ENCODE data around the gene PTPRN. TPM values are rescaled to one million over a fixed set of nuclear protein-coding genes. Genes with fewer than 3 reads are reported as not detected.

PTPRN gene
- total RNA-seq, 4 donors from 2014 or later: not detected

DNA sequence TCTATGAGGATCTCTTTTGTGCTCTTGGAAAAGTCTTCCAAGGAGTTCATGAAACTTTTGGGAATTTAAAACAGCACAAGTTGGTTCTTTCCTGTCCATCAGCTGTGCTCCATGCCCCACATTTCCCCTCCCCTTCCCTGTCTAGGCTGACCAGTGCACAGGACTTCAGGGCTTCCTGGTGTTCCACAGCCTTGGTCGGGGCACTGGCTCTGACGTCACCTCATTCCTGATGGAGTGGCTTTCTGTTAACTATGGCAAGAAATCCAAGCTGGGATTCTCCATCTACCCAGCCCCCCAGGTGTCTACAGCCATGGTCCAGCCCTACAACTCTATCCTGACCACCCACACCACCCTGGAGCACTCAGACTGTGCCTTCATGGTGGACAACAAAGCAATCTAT is 38.2 kb downstream of the PTPRN start:
- in situ Hi-C loops (cut with MboI; ENCODE audit: low sequenced_read_pairs in 4 of 4): loop anchor here in 1 of 4 donors (10.0 kb wide), 1 partner anchor 116 kb away; no protein-coding TSS in a partner anchor
- Histone ChIP-seq H3K27ac (no peak overlapping the region), H3K36me3 (no peaks in the 10 kb centered on the region), H3K9me3 (no peaks in the 10 kb centered on the region), H3K4me3 (no peak overlapping the region), H3K4me1 (peaks cover 14 to 15% of the 10 kb centered on the region in 2 donors), H3K27me3 (no peaks in the 10 kb centered on the region)
- ATAC-seq (no peak), DNase-seq (no peak)
- intact Hi-C loops (cut with DNase I; ENCODE audit: low total_unique reads): loop anchor here (10.0 kb wide), 1 partner anchor 986 kb away; no protein-coding TSS in a partner anchor
- TF ChIP-seq, protein P1, sequence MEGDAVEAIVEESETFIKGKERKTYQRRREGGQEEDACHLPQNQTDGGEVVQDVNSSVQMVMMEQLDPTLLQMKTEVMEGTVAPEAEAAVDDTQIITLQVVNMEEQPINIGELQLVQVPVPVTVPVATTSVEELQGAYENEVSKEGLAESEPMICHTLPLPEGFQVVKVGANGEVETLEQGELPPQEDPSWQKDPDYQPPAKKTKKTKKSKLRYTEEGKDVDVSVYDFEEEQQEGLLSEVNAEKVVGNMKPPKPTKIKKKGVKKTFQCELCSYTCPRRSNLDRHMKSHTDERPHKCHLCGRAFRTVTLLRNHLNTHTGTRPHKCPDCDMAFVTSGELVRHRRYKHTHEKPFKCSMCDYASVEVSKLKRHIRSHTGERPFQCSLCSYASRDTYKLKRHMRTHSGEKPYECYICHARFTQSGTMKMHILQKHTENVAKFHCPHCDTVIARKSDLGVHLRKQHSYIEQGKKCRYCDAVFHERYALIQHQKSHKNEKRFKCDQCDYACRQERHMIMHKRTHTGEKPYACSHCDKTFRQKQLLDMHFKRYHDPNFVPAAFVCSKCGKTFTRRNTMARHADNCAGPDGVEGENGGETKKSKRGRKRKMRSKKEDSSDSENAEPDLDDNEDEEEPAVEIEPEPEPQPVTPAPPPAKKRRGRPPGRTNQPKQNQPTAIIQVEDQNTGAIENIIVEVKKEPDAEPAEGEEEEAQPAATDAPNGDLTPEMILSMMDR (IDR thresholded peaks at IDR 0.05 in 4 of 5, conservative IDR thresholded peaks at IDR 0.05 in 1 of 5): no peak
- no peak for TF ChIP-seq POLR2A (IDR thresholded peaks at IDR 0.05)

DNA sequence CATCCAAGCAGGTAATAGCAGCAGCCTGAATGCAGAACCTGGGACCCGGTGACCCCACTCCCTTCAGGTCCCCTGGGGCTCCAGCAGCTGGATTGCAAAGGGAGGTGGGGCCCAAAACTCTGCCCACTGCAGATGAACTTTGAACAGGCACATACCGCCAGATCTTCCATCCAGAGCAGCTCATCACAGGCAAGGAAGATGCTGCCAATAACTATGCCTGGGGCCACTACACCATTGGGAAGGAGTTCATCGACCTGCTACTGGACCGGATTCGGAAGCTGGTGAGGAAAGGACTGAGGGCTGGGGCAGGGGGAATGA is 39.2 kb downstream of the PTPRN start:
- in situ Hi-C loops (cut with MboI; ENCODE audit: low sequenced_read_pairs in 4 of 4): loop anchor here in 1 of 4 donors (10.0 kb wide), 1 partner anchor 115 kb away; no protein-coding TSS in a partner anchor
- H3K27me3 ChIP-seq: no peaks in the 10 kb centered on the region
- no peaks in the 10 kb centered on the region for H3K36me3 ChIP-seq
- H3K4me1 ChIP-seq: peaks cover 13 to 14% of the 10 kb centered on the region in 2 donors
- no peak for ATAC-seq
- H3K4me3 ChIP-seq: no peak overlapping the region
- TF ChIP-seq, protein P1 (IDR thresholded peaks at IDR 0.05 in 4 of 5, conservative IDR thresholded peaks at IDR 0.05 in 1 of 5): no peak
- no peak for TF ChIP-seq POLR2A (IDR thresholded peaks at IDR 0.05)
- intact Hi-C loops (cut with DNase I; ENCODE audit: low total_unique reads): loop anchor here (10.0 kb wide), 1 partner anchor 985 kb away; no protein-coding TSS in a partner anchor
- H3K27ac ChIP-seq: no peak overlapping the region
- no peak for DNase-seq
- H3K9me3 ChIP-seq: no peaks in the 10 kb centered on the region

DNA sequence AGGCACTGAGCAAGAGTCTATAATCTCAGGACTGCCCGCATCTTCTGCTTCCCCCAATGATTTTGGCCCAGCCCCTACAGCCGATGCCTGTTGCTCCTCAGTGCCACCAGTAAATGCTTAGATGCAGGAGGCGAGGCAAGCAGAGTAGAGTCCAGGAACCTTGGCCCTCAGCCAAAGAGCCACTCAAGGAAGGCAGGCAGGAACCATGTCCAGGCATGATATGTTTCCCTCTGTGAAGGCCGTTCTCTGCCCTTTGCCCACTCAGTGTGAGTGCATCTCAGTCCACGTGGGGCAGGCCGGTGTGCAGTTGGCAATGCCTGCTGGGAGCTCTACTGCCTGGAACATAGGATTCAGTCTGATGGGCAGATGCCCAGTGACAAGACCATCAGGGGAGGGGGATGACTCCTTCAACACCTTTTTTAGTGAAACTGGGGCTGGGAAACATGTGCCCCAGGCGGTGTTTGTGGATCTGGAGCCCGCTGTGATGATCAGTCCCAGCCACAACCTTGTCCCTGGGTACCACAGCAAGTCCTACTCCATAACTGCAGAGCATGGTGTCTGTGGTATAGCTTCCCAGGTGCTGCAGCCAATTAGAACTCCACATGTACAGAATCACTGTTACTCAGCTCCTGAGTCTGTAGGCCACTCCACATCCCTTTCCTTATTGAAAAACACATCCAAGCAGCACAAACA is 39.7 kb downstream of the PTPRN start:
- in situ Hi-C loops (cut with MboI; ENCODE audit: low sequenced_read_pairs in 4 of 4): loop anchor here in 1 of 4 donors (10.0 kb wide), 1 partner anchor 115 kb away; no protein-coding TSS in a partner anchor
- Histone ChIP-seq H3K4me3 (no peak overlapping the region), H3K9me3 (no peaks in the 10 kb centered on the region), H3K27ac (no peak overlapping the region), H3K27me3 (no peaks in the 10 kb centered on the region), H3K36me3 (no peaks in the 10 kb centered on the region), H3K4me1 (peaks cover 8 to 9% of the 10 kb centered on the region in 2 donors)
- intact Hi-C loops (cut with DNase I; ENCODE audit: low total_unique reads): loop anchor here (10.0 kb wide), 1 partner anchor 985 kb away; no protein-coding TSS in a partner anchor
- ATAC-seq: no peak
- TF ChIP-seq POLR2A (IDR thresholded peaks at IDR 0.05): no peak
- TF ChIP-seq, protein P1 (IDR thresholded peaks at IDR 0.05 in 4 of 5, conservative IDR thresholded peaks at IDR 0.05 in 1 of 5): no peak
- DNase-seq: no peak

DNA sequence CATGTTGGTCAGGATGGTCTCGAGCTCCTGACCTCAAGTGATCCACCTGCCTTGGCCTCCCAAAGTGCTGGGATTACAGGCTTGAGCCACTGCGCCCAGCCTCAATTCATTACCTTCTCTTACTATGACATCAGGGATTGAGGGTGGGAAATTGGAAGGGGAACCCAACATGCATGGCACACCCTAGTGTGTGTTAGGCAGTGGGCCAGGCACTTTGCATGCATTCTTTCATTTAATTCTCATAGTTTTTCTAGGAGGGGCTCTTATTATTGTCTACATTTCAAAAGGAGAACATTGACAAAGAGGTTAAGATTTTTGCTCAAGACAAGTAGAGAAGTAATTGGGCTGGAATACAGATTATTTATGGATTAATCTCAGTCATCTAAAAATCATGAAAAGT is 40.9 kb downstream of the PTPRN start:
- H3K27me3 ChIP-seq: no peaks in the 10 kb centered on the region
- H3K4me1 ChIP-seq: no peaks in the 10 kb centered on the region
- intact Hi-C loops (cut with DNase I; ENCODE audit: low total_unique reads) (no loop called here), in situ Hi-C loops (cut with MboI; ENCODE audit: low sequenced_read_pairs in 4 of 4) (no loop called here)
- H3K4me3 ChIP-seq: no peak overlapping the region
- no peak overlapping the region for H3K27ac ChIP-seq
- no peak for ATAC-seq
- no peak for TF ChIP-seq POLR2A (IDR thresholded peaks at IDR 0.05)
- TF ChIP-seq, protein P1 (IDR thresholded peaks at IDR 0.05 in 4 of 5, conservative IDR thresholded peaks at IDR 0.05 in 1 of 5): no peak
- no peaks in the 10 kb centered on the region for H3K36me3 ChIP-seq
- H3K9me3 ChIP-seq: no peaks in the 10 kb centered on the region
- no peak for DNase-seq

Data from gastrocnemius medialis (tissue), 4 donors.